ENCODE measurements around the gene KLK14.

KLK14 gene

GRCh38 chr19:51083181-51083580, 494 bp upstream of the KLK14 start:
- DNase-seq, result no peak

DNA sequence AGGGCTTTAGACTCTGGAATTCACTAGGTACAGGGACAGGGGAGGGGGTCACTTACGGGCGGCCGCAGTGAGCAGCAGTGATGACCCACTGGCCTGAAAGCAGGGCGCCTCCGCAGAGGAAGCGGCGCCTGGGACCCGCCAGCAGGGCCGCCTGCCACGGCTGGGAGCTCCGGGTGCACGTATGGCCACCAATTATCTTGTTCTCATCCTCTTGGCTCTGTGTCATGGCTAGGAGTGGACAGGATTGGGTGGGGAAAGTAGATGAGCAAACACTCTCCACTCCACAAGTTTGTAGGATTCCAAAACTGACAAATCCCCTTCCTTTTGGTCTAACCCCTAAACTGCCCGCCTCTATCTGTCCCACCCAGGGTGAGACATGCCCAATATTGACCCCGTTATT, 1.2 kb downstream of the KLK14 start:
- DNase-seq, result no peak

DNA sequence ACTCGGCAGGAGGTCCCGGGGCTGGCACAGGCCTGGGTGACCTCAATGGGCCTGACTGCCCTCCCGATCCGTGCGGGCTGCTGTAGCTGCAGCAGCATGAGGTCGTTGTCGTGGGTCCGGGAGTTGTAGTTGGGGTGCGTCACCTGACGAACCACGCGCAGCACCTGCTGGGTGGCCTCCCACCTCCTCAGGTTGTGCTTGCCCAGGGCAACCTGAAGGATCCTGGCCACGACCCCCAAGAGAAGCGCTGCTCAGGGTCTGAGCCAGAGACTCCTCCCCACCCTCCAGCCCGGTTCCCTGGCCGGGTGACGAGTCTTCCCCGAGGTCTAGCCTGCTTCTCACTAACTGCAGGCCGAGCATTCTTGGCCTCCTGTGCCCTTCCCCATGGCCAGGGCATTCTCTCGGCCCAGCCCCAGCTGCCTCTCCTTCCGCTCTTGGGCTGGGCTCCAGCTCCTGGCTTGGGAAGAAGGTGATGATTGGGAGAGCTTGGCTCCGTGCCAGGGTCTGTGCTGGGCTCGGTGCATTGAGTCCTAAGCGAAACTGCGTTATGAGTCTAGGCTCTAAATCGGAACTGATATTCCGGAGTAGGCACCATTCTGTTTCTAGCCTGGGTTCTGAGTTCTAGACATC, 3.1 kb downstream of the KLK14 start:
- DNase-seq, result no peak

DNA sequence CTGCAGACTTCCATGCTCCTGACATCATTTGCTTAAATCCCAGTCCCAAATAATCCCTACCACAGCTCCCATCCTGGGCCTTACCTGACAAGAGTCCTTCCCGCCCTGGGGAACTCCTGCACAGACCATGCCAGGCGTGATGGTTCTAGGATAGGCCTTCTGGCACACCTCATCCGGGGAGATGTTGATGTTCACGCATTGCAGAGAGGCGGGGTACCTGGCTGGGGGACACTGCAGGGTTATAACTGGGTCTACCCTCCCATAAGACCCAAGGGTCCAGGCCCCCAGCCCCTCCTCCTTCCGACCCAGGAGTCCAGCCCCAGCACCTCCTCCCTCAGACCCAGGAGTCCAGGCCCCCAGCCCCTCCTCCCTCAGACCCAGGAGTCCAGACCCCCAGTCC, 4.0 kb downstream of the KLK14 start:
- DNase-seq, result no peak

- no peak for DNase-seq
Observed at GRCh38 chr19:51078104-51078503, 4.6 kb downstream of the KLK14 start.

- no peak for DNase-seq
Observed at GRCh38 chr19:51076631-51077213, 6.0 kb downstream of the KLK14 start.

DNA sequence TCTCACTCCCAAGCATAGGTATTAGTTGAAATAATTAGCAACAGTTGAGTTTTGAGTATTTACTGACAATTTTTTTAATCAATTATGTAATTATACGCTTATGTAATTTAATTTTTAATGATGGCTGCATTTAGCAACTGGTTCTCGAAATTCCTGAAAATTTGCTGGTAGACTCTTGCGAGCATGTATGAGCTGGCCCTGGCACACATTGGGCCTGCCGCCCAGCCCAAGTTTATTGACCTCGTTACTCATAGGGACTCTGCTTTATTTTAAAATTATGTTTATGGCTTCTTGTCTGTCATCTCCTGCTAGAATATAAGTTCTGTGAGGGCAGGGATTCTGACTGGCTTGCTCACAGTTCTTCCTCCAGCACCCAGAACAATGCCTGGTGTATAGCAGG, 6.7 kb downstream of the KLK14 start:
- no peak for DNase-seq

GRCh38 chr19:51071095-51071405, 11.6 kb downstream of the KLK14 start:
- DNase-seq, result no peak

DNA sequence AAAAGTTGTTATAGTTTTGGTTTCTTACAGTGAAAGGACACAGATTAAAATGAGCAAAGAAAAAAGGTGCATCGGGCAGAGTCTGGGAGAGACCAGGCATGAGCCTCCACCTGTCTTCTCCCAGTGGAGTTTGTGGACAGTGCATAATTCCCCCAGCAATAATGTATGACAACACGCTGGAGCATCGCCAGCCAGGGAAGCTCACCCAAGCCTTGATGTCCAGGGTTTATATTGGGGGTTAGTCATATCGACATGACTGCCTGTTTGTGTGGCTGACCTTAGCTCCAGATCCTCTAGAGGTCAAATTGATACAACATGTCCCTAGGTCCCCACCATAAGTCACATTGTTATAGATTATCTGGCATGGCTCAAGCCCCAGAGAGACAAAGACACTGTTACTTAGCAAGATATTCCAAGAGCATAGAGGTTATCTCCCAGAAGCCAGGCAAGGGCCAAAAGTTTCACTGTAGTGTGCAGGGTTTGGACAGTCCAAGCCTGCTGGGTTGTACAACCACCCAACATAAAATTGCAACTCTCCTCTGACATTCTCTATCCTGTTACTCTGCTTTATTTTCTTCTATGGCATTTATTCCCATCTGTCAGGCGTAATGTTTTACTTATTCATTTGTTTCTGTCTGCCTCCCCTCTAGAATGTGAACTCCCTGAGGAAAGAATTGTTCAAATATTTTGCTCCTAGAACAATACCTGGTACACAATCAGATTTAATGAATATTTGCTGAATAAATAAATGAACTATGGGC, 12.2 kb downstream of the KLK14 start:
- no peak for DNase-seq

- no peak for DNase-seq
Observed at GRCh38 chr19:51066393-51067186, 16.1 kb downstream of the KLK14 start.

- DNase-seq, result no peak
Observed at GRCh38 chr19:51065221-51065960, 17.3 kb downstream of the KLK14 start.

DNA sequence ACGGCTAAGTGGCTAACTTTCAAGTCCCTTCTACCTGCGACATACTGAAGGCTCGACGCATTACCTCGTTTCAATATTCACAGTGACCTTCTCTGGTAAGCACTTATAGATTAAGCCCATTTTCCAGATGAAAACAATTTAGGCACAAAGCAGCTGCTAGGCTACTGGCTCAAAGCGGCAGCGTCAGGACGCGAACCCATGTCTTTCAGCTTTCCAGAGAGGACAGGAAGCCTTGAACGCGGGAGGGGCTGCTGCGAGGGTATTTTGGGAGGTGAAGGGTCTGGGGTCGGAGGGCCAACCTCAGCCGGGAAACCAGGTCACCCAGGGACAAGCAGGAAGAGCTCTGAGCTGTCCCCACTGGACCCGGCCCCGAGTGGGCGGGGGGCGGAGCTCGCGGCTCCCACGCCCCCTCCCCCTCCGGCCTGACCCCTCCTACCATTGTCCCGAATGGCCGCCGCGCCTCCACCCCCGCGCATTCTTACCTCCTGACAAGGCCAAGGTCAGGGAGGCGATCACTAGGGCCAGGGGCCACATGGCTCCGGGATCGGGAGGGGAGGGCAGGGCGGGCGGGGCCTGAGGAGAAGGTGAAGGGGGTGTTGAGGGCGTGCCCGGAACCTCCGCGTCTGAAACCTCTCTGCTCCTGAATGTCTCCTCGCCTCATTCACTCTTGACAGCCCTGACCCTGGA, 18.0 kb downstream of the KLK14 start, which contains the start of gene KLK13:
Gene KLK13, minus strand, starts transcription at position 559 of the 687 bp plus-strand sequence. Its CDS starts 25 bp downstream, at position 534.
- no peak for DNase-seq

- DNase-seq, result no peak
Observed at GRCh38 chr19:51063664-51064063, 19.0 kb downstream of the KLK14 start.

GRCh38 chr19:51060973-51061372, 21.7 kb downstream of the KLK14 start:
- no peak for DNase-seq

GRCh38 chr19:51060336-51060735, 22.4 kb downstream of the KLK14 start:
- no peak for DNase-seq

DNA sequence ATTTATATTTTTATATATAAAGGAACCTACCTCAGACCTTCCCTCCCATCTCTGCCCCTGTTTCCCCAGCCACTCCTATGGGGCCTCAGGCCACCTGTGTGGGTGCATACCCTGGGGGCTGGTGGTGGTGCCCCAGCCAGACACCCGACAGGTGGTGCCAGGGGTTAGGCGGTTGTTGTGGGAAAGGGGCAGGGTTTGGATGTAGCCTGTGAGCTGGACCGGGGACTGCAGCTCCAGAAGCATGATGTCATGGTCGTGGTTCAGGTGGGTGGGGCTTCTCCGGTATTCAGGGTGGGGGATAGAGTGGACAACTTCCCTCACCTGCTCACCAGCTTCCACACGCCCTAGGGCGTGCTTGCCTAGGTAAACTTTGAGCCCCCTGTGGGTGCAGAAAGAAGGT, 23.0 kb downstream of the KLK14 start:
- no peak for DNase-seq

GRCh38 chr19:51055866-51056265, 26.8 kb downstream of the KLK14 start:
- no peak for DNase-seq

GRCh38 chr19:51047031-51047335, 35.7 kb downstream of the KLK14 start:
- DNase-seq, result no peak

DNA sequence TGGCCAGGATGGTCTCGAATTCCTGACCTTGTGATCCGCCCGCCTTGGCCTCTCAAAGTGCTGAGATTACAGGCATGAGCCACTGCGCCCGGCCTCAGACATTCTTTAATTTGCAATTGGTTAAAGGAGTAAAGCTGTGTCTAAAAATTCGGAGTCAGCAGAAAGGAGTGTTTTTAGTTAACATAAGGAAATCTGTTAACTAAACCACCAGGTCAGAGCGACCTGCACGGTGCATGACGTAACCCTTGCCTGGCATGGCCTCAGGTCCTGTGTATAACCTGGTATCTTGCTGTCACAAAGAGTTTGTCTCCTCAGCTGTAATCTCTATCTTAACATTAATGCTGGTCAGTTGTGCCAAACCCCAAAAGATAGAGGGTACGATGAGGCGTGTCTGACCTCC, 38.4 kb downstream of the KLK14 start:
- no peak for DNase-seq

DNA sequence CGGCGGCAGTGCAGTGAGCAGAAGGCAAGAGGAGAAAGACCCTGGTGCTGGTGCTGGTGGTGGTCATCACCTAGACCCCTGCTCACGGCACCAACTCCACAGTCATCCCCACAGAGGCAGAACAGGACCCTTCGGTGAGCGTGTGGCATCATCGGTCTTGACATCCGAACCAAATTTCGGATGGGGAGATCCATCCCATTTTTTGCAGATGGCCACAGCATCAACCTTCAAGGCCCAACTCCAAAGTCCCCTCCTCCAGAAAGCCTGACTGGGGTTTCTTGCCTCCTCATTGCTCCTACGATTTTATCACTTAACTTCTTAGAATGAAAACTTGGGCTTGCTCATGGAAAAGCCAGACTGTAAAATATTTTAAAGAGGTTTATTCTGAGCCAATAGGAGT, 39.2 kb downstream of the KLK14 start:
- no peak for DNase-seq

DNA sequence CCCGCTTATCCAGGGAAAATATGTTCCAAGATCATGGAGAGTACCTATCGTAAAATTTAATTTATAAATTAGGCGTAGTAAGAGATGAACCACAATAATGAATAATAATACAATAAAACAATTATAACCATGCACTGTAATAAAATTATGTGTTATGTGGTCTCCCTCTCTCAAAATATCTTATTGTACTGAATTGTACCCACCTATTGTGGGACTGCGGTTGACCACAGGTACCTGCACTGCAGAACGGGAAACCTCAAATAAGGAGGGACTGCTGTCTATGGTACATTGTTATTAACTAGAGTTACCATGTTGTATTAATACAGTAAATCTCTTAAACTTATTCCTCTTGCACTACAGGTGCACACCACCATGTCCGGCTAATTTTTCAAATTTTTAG, 42.5 kb downstream of the KLK14 start:
- DNase-seq, result no peak

DNA sequence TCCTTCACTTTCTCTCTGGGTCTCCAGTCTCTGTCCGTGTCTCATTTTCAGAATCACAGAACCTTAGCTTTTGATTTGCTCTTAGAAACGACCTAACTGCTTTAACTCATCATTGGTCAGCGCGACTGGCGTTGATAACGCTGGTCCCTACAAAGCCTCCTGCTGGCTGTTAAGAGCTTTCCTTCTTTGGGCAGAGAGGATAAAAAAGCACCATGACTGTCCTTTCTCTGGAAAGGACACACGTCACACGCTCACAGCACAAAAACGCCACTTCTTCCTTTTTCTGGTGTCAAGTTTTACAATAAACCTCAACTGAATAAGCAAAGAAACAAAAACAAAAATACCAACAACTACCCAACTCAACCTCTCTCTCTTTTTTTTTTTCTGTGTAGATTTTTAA, 46.2 kb downstream of the KLK14 start:
- no peak for DNase-seq

DNA sequence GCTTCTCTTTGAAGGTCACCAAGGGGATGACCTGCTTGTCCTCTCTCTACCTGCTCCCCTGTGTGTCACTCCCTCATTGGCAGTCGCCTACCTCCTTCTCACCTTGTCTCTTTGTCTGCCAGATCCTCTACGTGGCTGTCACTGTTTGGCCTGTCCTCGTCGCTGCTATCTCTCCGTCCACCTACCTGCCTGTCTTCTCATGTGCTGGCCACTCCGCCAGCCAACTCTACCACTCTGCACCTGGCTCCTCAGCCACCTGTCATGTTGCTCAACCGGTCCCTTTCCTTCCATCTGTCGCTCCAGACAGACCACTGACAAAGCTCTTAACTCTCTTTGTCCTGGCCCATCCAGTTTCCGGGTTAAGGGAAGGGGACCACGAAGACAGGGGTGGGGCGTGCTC, 48.0 kb downstream of the KLK14 start, which contains the start of gene KLK12:
Gene KLK12, minus strand, starts transcription at position 299 of the 400 bp plus-strand sequence. CDS start 381 bp downstream, outside the sequence.
- DNase-seq, result no peak

All from stimulated activated CD4-positive, alpha-beta T cell treated with anti-CD3 and anti-CD28 coated beads, Interleukin-2, amount 100 ng/mL, for 48 hours (primary cell).